GM21447 (cell line): ENCODE measurements around the gene CSHL1.
"Not testable (repeated sequence)": the region's sequence is repeated elsewhere in the genome, so short reads cannot be mapped to it uniquely, and the experiment has no call there.

Experiments used
- ATAC-seq: cut with Tn5 transposase; IDR thresholded peaks from one replicate; pipeline ENCODE4 v1.9.1; 2021; ENCODE audit not compliant: unreplicated experiment

Gene CSHL1

GRCh38 chr17:63919311-63919723 lies 8.3 kb upstream of the CSHL1 start:
- ATAC-seq = peak; percentile 42

- not testable (repeated sequence) for ATAC-seq
These were observed 7.8 kb upstream of the CSHL1 start, which contains the start of gene GH1 for GRCh38 chr17:63918789-63919305. Gene GH1, minus strand, starts transcription at chr17:63918839. Its CDS starts 63 bp downstream, at chr17:63918776.

- ATAC-seq = no peak
These were observed 7.2 kb upstream of the CSHL1 start for GRCh38 chr17:63918305-63918704.

GRCh38 chr17:63917646-63918045 lies 6.6 kb upstream of the CSHL1 start:
- no peak for ATAC-seq

GRCh38 chr17:63917206-63917605 lies 6.1 kb upstream of the CSHL1 start:
- ATAC-seq = not testable (repeated sequence)

- no peak for ATAC-seq
These were observed 5.6 kb upstream of the CSHL1 start for GRCh38 chr17:63916566-63917185.

- ATAC-seq = peak; percentile 72
These were observed 4.7 kb upstream of the CSHL1 start for GRCh38 chr17:63915753-63916152.

GRCh38 chr17:63914471-63914870 lies 3.4 kb upstream of the CSHL1 start:
- ATAC-seq = no peak

- no peak for ATAC-seq
These were observed 621 bp upstream of the CSHL1 start for GRCh38 chr17:63911657-63912100.

GRCh38 chr17:63910096-63910495 lies 962 bp downstream of the CSHL1 start:
- ATAC-seq = no peak

- ATAC-seq = not testable (repeated sequence)
These were observed 1.5 kb downstream of the CSHL1 start for GRCh38 chr17:63909586-63909985.

GRCh38 chr17:63907161-63907778 lies 3.8 kb downstream of the CSHL1 start:
- not testable (repeated sequence) for ATAC-seq

- ATAC-seq = not testable (repeated sequence)
These were observed 6.3 kb downstream of the CSHL1 start for GRCh38 chr17:63904796-63905195.

GRCh38 chr17:63903787-63904201 lies 7.3 kb downstream of the CSHL1 start:
- not testable (repeated sequence) for ATAC-seq

- not testable (repeated sequence) for ATAC-seq
These were observed 9.1 kb downstream of the CSHL1 start for GRCh38 chr17:63901971-63902370.

- not testable (repeated sequence) for ATAC-seq
These were observed 11.9 kb downstream of the CSHL1 start for GRCh38 chr17:63898899-63899798.

GRCh38 chr17:63896524-63897354 lies 14.3 kb downstream of the CSHL1 start, which contains the start of gene CSH1:
Gene CSH1, minus strand, starts transcription at chr17:63896574. Its CDS starts 63 bp downstream, at chr17:63896511.
- not testable (repeated sequence) for ATAC-seq

- ATAC-seq = not testable (repeated sequence)
These were observed 16.2 kb downstream of the CSHL1 start for GRCh38 chr17:63894821-63895220.

GRCh38 chr17:63894021-63894420 lies 17.0 kb downstream of the CSHL1 start:
- ATAC-seq = not testable (repeated sequence)
